Fibroblast of mammary gland (primary cell): ENCODE data around the gene TMED6.
A peak's percentile ranks its signal among the peaks of the same experiment; 100 is the strongest.

Source experiments
- DNase-seq: peaks from one replicate; pipeline ENCODE4 v3.0.0-alpha.2; 2010; ENCODE audit warnings: low read depth
- H3K4me3 ChIP-seq: 2 replicates; pipeline ENCODE4 v1.5.1; 2011; ENCODE audit warnings: low read depth, mild to moderate bottlenecking, low read length, moderate library complexity; ENCODE audit not compliant: control insufficient read depth
- CTCF ChIP-seq: conservative IDR thresholded peaks from 2 replicates; pipeline ENCODE4 v1.5.1; 2011; ENCODE audit warnings: low read depth, low read length, inconsistent platforms; ENCODE audit not compliant: control insufficient read depth, insufficient read depth

Gene TMED6

GRCh38 chr16:69393898-69394849 lies 42.6 kb upstream of the TMED6 start:
- no peak overlapping the region for H3K4me3 ChIP-seq
- DNase-seq: no peak
- no peak for TF ChIP-seq CTCF

GRCh38 chr16:69386596-69386995 lies 35.0 kb upstream of the TMED6 start:
- H3K4me3 ChIP-seq: no peak overlapping the region
- TF ChIP-seq CTCF: no peak
- DNase-seq: peak; percentile 31

GRCh38 chr16:69384974-69385373 lies 33.4 kb upstream of the TMED6 start:
- no peak for TF ChIP-seq CTCF
- no peak for DNase-seq

GRCh38 chr16:69382421-69382820 lies 30.8 kb upstream of the TMED6 start:
- no peak for TF ChIP-seq CTCF
- no peak for DNase-seq
- H3K4me3 ChIP-seq: no peak overlapping the region

More at GRCh38 chr16:69384974-69385373, 33.4 kb upstream of the TMED6 start:
- peak overlapping the region; percentile 90 for H3K4me3 ChIP-seq

GRCh38 chr16:69381231-69381630 lies 29.6 kb upstream of the TMED6 start:
- no peak for DNase-seq
- H3K4me3 ChIP-seq: no peak overlapping the region
- no peak for TF ChIP-seq CTCF

GRCh38 chr16:69378760-69379159 lies 27.2 kb upstream of the TMED6 start:
- DNase-seq: no peak
- TF ChIP-seq CTCF: no peak
- H3K4me3 ChIP-seq: no peak overlapping the region
